Keratinocyte (primary cell): ENCODE measurements around the gene OR2AK2.
A peak's percentile ranks its signal among the peaks of the same experiment; 100 is the strongest.
"Not testable (repeated sequence)": the region's sequence is repeated elsewhere in the genome, so short reads cannot be mapped to it uniquely, and the experiment has no call there.

Experiments used
- EZH2 ChIP-seq: IDR thresholded peaks from one replicate; pipeline ENCODE4 v1.6.1; 2012; ENCODE audit warnings: inconsistent platforms, mild to moderate bottlenecking, low read length, moderate library complexity
- TF ChIP-seq, protein P1 (sequence below), 3 experiments: IDR thresholded peaks in 1 of 3; conservative IDR thresholded peaks in 1 of 3; optimal IDR thresholded peaks in 1 of 3; 2 replicates in 2 of 3; 3 replicates in 1 of 3; pipeline versions ENCODE3 to v1.5.1; 2011; ENCODE audit warnings: low read length in 3 of 3, mild to moderate bottlenecking in 3 of 3, moderate library complexity in 2 of 3, control low read depth in 1 of 3, inconsistent platforms in 1 of 3; ENCODE audit not compliant: insufficient read depth in 2 of 3; ENCODE audit errors: extremely low read depth in 1 of 3

GRCh38 chr1:247936965-247937734 is 27.9 kb upstream of the OR2AK2 start:
- TF ChIP-seq EZH2, result not testable (repeated sequence)
- TF ChIP-seq, protein P1, sequence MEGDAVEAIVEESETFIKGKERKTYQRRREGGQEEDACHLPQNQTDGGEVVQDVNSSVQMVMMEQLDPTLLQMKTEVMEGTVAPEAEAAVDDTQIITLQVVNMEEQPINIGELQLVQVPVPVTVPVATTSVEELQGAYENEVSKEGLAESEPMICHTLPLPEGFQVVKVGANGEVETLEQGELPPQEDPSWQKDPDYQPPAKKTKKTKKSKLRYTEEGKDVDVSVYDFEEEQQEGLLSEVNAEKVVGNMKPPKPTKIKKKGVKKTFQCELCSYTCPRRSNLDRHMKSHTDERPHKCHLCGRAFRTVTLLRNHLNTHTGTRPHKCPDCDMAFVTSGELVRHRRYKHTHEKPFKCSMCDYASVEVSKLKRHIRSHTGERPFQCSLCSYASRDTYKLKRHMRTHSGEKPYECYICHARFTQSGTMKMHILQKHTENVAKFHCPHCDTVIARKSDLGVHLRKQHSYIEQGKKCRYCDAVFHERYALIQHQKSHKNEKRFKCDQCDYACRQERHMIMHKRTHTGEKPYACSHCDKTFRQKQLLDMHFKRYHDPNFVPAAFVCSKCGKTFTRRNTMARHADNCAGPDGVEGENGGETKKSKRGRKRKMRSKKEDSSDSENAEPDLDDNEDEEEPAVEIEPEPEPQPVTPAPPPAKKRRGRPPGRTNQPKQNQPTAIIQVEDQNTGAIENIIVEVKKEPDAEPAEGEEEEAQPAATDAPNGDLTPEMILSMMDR (optimal IDR thresholded peaks at IDR 0.05 in 1 of 3, IDR thresholded peaks at IDR 0.05 in 1 of 3, conservative IDR thresholded peaks at IDR 0.05 in 1 of 3; ENCODE audit: extremely low read depth in 1 of 3, insufficient read depth in 2 of 3, low read length in 3 of 3), result peak; percentile 45 to 76 (median 54)
